H1 (cell line): ENCODE data around the gene SNRPA1. TPM values are rescaled to one million over a fixed set of nuclear protein-coding genes. Genes with fewer than 3 reads are reported as not detected.

Experiments used
- CBX5 ChIP-seq: fragments of 300-800, 300-1000 bp; sonication (generic); IDR thresholded peaks from 2 replicates; pipeline ENCODE4 v1.7.1; 2016; ENCODE audit warnings: antibody characterized with exemption, low read length, low read depth
- HDAC2 ChIP-seq, 2 experiments: fragments of 300-600 bp in 1 of 2; sonication (generic) in 1 of 2; IDR thresholded peaks; 2 replicates each; pipeline ENCODE4 v1.6.1; 2011 to 2012; ENCODE audit warnings: low read depth in 2 of 2, low read length in 2 of 2, mild to moderate bottlenecking in 2 of 2, moderate library complexity in 2 of 2, borderline replicate concordance in 1 of 2, inconsistent platforms in 1 of 2
- JUN ChIP-seq: IDR thresholded peaks from 2 replicates; pipeline ENCODE4 v1.6.1; 2011; ENCODE audit warnings: low read depth, mild to moderate bottlenecking, improper control_type of control experiment, low read length
- JUND ChIP-seq: IDR thresholded peaks from 2 replicates; pipeline ENCODE4 v1.6.1; 2011; ENCODE audit warnings: mild to moderate bottlenecking, improper control_type of control experiment, low read length
- RBBP5 ChIP-seq: IDR thresholded peaks from 2 replicates; pipeline ENCODE4 v1.7.1; 2012; ENCODE audit warnings: low read depth, mild to moderate bottlenecking, inconsistent platforms, low read length, moderate library complexity, borderline replicate concordance
- SP1 ChIP-seq: IDR thresholded peaks from 2 replicates; pipeline ENCODE4 v1.6.1; 2011; ENCODE audit warnings: low read depth, low read length
- SP4 ChIP-seq: IDR thresholded peaks from 2 replicates; pipeline ENCODE4 v1.6.1; 2012; ENCODE audit warnings: low read length, inconsistent platforms
- TEAD4 ChIP-seq: IDR thresholded peaks from 2 replicates; pipeline ENCODE4 v1.6.1; 2012; ENCODE audit warnings: low read depth, low read length, inconsistent platforms, mixed read lengths
- ZNF274 ChIP-seq: IDR thresholded peaks from 2 replicates; pipeline ENCODE4 v1.7.0; 2012; ENCODE audit warnings: low read length, borderline replicate concordance; ENCODE audit errors: extremely low read depth
- polyA plus RNA-seq, 7 experiments: library from polyadenylated mRNA; depleted of rRNA in 3 of 7; stranded (reverse) in 5 of 7; unstranded in 2 of 7; fragments of >200 nt in 5 of 7; fragments of 200-250 nt in 2 of 7; gene quantifications; 1 replicate in 5 of 7; 2 replicates in 1 of 7; 4 replicates in 1 of 7; pipeline versions ENCODE4 v1.2.1 to v1.2.3, GENCODE V29; 2011 to 2013; ENCODE audit warnings: missing spikeins in 2 of 7, mixed read lengths in 2 of 7
- total RNA-seq: library from RNA; stranded (reverse); fragmentation: NEBNext Ultra II Directional; extraction: Animal tissue kit (Norgen Biotek cat#: 25700); gene quantifications from 2 replicates; pipeline ENCODE4 v1.2.1, GENCODE V29; 2021
- TF ChIP-seq, protein P1 (sequence below): fragments of 300-600 bp; sonication (generic); IDR thresholded peaks from 2 replicates; pipeline ENCODE4 v1.7.1; 2012; ENCODE audit warnings: low read length, moderate library complexity, mild to moderate bottlenecking, inconsistent platforms; ENCODE audit not compliant: insufficient replicate concordance

The SNRPA1 gene
- total and polyA plus RNA-seq, 2 of the 8 experiments (the other 6 are each of a cell fraction or from before 2014, with no cell fraction given): 140 to 221 TPM

DNA sequence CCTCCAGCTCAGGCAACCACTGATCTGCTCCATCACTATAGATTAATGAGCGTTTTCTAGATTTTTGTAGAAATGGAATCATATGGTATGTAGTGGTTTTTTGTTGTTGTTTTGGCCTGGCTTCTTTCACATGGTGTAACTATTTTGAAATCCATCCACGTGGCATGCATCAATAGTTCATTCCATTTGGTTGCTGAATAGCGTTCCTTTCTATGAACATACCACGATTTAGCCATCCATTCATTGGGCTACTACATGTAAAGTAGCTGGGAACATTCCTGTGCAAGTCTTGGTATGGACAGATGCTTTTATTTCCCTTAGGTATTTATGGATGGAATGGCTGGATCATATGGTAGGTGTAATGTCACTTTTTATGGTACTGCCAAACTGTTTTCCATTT lies 32.5 kb downstream of the SNRPA1 start (continued):
- TF ChIP-seq, protein P1, sequence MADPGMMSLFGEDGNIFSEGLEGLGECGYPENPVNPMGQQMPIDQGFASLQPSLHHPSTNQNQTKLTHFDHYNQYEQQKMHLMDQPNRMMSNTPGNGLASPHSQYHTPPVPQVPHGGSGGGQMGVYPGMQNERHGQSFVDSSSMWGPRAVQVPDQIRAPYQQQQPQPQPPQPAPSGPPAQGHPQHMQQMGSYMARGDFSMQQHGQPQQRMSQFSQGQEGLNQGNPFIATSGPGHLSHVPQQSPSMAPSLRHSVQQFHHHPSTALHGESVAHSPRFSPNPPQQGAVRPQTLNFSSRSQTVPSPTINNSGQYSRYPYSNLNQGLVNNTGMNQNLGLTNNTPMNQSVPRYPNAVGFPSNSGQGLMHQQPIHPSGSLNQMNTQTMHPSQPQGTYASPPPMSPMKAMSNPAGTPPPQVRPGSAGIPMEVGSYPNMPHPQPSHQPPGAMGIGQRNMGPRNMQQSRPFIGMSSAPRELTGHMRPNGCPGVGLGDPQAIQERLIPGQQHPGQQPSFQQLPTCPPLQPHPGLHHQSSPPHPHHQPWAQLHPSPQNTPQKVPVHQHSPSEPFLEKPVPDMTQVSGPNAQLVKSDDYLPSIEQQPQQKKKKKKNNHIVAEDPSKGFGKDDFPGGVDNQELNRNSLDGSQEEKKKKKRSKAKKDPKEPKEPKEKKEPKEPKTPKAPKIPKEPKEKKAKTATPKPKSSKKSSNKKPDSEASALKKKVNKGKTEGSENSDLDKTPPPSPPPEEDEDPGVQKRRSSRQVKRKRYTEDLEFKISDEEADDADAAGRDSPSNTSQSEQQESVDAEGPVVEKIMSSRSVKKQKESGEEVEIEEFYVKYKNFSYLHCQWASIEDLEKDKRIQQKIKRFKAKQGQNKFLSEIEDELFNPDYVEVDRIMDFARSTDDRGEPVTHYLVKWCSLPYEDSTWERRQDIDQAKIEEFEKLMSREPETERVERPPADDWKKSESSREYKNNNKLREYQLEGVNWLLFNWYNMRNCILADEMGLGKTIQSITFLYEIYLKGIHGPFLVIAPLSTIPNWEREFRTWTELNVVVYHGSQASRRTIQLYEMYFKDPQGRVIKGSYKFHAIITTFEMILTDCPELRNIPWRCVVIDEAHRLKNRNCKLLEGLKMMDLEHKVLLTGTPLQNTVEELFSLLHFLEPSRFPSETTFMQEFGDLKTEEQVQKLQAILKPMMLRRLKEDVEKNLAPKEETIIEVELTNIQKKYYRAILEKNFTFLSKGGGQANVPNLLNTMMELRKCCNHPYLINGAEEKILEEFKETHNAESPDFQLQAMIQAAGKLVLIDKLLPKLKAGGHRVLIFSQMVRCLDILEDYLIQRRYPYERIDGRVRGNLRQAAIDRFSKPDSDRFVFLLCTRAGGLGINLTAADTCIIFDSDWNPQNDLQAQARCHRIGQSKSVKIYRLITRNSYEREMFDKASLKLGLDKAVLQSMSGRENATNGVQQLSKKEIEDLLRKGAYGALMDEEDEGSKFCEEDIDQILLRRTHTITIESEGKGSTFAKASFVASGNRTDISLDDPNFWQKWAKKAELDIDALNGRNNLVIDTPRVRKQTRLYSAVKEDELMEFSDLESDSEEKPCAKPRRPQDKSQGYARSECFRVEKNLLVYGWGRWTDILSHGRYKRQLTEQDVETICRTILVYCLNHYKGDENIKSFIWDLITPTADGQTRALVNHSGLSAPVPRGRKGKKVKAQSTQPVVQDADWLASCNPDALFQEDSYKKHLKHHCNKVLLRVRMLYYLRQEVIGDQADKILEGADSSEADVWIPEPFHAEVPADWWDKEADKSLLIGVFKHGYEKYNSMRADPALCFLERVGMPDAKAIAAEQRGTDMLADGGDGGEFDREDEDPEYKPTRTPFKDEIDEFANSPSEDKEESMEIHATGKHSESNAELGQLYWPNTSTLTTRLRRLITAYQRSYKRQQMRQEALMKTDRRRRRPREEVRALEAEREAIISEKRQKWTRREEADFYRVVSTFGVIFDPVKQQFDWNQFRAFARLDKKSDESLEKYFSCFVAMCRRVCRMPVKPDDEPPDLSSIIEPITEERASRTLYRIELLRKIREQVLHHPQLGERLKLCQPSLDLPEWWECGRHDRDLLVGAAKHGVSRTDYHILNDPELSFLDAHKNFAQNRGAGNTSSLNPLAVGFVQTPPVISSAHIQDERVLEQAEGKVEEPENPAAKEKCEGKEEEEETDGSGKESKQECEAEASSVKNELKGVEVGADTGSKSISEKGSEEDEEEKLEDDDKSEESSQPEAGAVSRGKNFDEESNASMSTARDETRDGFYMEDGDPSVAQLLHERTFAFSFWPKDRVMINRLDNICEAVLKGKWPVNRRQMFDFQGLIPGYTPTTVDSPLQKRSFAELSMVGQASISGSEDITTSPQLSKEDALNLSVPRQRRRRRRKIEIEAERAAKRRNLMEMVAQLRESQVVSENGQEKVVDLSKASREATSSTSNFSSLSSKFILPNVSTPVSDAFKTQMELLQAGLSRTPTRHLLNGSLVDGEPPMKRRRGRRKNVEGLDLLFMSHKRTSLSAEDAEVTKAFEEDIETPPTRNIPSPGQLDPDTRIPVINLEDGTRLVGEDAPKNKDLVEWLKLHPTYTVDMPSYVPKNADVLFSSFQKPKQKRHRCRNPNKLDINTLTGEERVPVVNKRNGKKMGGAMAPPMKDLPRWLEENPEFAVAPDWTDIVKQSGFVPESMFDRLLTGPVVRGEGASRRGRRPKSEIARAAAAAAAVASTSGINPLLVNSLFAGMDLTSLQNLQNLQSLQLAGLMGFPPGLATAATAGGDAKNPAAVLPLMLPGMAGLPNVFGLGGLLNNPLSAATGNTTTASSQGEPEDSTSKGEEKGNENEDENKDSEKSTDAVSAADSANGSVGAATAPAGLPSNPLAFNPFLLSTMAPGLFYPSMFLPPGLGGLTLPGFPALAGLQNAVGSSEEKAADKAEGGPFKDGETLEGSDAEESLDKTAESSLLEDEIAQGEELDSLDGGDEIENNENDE: no peak
- TF ChIP-seq CBX5 (no peak), RBBP5 (no peak), TEAD4 (no peak), HDAC2 (IDR thresholded peaks at IDR 0.05; ENCODE audit: borderline replicate concordance in 1 of 2, low read depth in 2 of 2, low read length in 2 of 2) (no peak), ZNF274 (no peak), JUN (no peak), JUND (no peak), SP4 (no peak), SP1 (no peak)
